Stimulated activated CD8-positive, alpha-beta memory T cell treated with anti-CD3 and anti-CD28 coated beads, Interleukin-4, amount 100 ng/mL, for 4 hours (primary cell): ENCODE results near the gene MEIS2.

Experiments used
- DNase-seq, 2 donors: peaks; one replicate each; pipeline ENCODE4 v3.0.0-alpha.2; 2020; ENCODE audit warnings: low read depth in 2 of 2, low spot score in 1 of 2

MEIS2 gene

DNA sequence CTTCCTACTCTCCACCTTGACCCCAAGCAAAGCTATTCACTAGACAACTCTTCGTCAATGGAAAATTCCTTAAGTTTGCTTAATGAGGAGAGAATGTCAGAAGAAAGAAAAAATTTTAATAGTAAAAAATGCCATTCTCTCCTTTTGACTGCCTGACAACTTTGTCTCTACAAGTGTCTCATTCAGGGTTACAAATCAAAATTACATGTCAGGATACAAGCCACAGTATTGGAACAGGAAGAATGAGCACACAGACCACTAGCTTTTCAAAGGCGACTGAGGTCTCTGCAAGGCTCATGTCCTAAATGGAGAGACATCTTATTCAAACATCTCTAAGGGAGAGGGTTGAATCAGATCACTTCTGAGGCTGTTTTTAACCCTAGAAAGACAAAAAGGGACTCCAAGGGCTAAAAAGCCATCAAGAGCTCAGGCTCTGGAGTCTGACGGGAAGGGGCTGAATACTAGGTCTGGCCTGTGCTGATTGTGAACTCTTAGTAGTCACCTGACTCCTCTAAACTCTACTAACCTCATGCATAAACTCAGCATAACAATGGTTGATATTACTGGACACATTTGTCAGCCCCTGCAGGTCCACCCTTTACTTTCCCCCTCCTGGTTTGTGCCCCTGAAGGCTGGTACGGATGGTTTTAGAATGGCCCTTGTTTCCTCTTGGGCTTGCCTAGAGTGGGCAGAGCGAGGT, 12.8 kb upstream of the MEIS2 start:
- no peak for DNase-seq

GRCh38 chr15:37112171-37112570, 11.8 kb upstream of the MEIS2 start:
- DNase-seq, result no peak

- no peak for DNase-seq
Observed at GRCh38 chr15:37111427-37111717, 11.0 kb upstream of the MEIS2 start.

GRCh38 chr15:37109872-37110572, 9.7 kb upstream of the MEIS2 start:
- no peak for DNase-seq

DNA sequence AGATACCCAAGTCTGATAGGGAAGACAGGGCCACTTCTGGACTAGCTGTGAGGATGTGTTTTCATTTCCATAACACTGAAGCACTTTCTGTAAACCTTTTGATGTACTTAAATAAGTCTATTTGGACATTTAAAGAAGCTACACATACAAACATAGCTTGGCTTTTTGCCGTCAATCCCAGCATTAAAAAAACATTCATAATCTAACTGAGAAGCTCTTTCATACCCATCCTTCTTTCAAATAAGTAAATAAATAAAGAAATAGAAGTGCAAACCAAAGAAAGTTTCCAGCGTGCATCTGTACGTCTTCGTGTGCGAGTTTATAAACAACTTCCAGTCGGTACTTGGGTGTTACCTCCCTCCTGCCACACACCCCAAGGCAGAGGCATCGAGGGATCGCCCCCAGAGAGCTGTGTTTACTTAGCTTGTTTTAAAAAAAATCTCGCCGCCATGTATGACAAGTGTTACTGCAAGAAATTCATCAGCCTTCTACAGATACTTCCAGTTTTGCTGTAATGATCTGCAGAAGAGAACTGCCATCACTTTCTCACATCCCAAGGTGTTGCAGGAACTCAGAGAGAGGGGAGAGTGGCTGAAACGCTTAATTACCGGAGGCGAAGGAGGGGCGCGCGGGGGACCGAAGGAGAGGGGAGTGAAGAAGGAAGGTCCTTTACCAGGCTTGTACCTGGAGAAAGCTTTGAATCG, 9.0 kb upstream of the MEIS2 start:
- DNase-seq, result no peak

- no peak for DNase-seq
Observed at GRCh38 chr15:37108381-37109167, 8.2 kb upstream of the MEIS2 start.

DNA sequence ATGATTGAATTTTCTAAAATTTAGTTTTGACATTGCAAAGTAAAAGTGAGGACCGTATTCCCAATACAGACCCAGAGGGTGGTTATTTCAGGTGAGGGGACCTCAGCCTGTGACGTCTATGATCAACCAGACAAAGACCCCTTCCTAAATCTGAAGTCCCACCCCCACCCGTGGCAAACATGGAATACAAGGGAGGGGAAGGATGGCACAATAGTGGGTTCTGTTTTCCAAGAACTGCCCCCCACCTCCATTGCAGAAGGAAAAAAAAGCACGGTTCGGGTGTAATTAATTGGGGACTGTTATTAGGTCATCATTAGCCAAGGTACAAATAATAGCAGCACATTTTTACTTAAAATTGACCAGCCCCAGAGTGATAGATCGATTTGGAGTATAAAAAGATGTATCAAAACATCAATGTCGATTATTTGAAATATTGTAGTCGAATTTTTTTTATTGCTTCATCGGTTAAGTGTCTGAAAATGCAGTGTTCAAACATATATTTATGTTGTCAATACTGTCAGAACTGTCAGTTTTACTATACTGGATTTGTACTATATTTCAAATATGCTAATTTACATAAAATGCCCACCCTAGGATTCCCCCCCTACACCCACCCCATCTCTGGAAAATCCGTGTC, 7.5 kb upstream of the MEIS2 start:
- DNase-seq, result no peak

DNA sequence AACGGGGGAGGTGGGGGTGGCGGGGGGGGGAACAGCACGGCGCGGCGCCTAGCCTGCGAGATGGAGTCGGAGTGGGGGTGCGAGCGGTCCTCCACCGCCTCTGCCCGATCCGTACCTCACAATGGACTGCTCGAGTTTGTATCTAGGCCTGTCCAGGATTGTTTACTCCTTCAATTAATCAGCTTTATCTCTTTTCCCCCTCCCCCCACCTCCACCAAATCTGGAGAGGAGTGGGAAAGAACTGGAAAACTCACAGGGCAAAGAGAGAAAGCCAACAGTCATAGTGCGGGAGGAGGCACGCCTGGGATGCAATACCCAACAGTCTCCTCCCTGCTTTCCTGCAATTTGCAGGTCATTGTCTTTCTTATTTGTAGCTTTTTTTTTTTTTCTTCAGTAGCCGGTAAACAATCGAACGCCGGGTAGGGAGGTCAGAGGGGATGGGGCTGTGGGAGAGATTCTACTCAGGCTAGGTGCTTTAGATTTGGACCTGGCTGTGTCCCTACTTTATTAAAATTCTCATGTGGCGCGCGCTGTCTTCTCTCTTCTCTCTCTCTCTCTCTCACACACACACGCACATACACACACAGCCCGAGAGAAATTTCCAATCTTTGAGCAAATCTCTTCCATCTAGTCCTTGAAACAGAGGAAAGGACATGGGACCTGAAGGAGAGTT, 6.9 kb upstream of the MEIS2 start:
- no peak for DNase-seq

- DNase-seq, result no peak
Observed at GRCh38 chr15:37106490-37107001, 6.2 kb upstream of the MEIS2 start.

GRCh38 chr15:37105889-37106288, 5.5 kb upstream of the MEIS2 start:
- DNase-seq, result no peak

GRCh38 chr15:37105029-37105428, 4.7 kb upstream of the MEIS2 start:
- DNase-seq, result no peak

DNA sequence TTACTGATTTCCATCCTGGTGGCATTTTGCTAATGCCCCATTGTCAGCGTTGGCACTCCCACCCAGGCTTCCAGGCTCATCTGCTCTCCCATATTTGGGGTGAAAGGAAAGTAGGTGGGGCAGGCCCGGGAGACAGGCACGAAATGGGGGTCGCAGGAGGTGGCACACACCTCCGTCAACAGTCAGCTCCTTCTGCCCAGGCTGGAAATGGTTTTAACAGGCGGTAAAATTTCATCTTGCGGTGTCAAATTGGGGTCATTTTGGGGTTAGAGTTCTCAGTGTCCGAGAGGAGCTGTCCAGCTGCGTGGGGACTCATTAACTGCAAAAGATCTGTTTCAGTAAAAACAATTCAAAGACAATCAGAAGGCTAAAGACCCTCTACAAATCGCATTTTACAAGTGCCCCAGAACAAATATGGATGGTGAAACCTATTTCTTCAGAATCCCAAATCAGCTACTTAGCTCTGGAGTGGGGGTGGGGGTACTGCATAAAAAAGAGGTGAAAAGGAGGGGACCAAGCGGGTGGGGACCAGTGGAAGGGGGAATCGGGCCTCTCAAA, 4.2 kb upstream of the MEIS2 start:
- DNase-seq, result no peak

GRCh38 chr15:37103475-37104423, 3.4 kb upstream of the MEIS2 start:
- no peak for DNase-seq

- DNase-seq, result no peak
Observed at GRCh38 chr15:37103163-37103435, 2.8 kb upstream of the MEIS2 start.

- DNase-seq, result no peak
Observed at GRCh38 chr15:37102305-37103162, 2.2 kb upstream of the MEIS2 start.

- DNase-seq, result no peak
Observed at GRCh38 chr15:37101980-37102304, 1.6 kb upstream of the MEIS2 start.

DNA sequence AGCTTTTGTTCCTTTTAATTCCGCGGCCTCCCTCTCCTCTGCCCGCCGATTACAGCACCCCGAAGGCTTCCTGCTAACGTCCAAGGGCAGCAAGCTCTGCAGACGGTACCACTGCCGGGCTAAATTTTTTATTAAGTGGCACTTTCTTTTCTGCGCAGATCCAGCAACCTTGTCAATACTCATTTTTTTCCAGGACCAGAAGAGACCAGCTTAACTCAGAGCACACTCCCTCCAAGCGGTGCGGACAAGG, 542 bp upstream of the MEIS2 start:
- no peak for DNase-seq

DNA sequence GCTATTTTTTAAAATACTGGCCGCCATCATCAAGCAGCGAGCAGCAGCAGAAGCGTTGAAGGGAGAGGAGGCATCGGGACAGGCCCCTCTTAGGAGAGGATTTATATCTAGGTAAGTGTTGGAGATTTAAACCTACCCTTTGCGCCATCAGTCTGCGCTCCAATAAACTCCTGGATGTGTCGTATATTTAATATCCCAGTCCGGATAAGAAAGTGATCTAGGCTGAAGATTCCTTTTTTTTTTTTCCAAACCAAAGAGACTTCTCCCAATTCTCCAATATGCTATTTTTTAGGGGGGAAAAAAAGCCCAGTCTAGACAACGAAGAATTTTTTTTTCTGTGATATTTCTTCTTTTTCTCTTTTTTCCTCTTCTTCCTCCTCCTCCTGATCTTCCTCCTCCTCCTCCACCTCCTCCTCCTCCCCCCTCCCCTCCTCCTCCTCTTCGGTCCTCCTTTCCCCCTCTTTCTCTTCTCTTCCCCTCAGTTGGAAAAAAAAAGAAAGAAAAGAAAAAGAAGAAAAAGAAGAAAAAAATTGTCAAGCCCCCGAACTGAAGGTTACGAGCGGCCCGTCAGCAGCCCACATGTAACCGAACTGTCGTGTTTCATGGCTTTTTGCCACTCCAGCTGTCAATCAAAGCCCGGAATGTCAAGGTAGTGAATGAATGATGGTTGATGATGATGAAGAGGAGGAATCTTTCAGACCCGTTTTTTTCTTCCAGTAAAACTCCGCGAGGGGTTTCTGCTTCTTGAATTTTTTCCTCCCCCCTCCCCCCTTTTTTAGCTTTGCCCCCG, 835 bp downstream of the MEIS2 start:
- DNase-seq, result no peak
